Left cardiac atrium (tissue), 4 donors: ENCODE data around the gene CHMP1A. TPM values are rescaled to one million over a fixed set of nuclear protein-coding genes. Genes with fewer than 3 reads are reported as not detected.
"Not testable (repeated sequence)": the region's sequence is repeated elsewhere in the genome, so short reads cannot be mapped to it uniquely, and the experiment has no call there.

Source experiments
- ATAC-seq, 2 donors: fragments of 200-7000 bp; cut with Tn5 transposase; one replicate each; pipeline ENCODE4 v1.9.1; 2020; ENCODE audit warnings: mild to moderate bottlenecking in 2 of 2, moderate library complexity in 2 of 2
- DNase-seq: peaks from one replicate; pipeline ENCODE4 v3.0.0-alpha.2; 2020
- intact Hi-C, 2 donors: fragments of 100-400 bp; cut with DNase I; formaldehyde crosslinking; loops; one replicate each; pipeline versions ENCODE4 v1.14.1 to v1.15.1; 2022 to 2023
- long read RNA-seq: library from polyadenylated mRNA; unstranded; transcript quantifications from one replicate; pipeline ENCODE4 v2.0.0, GENCODE V29; 2021
- total RNA-seq, 2 donors: library from RNA; stranded (reverse); fragmentation: NEBNext Ultra II Directional; extraction: Animal tissue kit (Norgen Biotek cat#: 25700); gene quantifications; one replicate each; pipeline ENCODE4 v1.2.1, GENCODE V29; 2021
- donor health status: DM: no; HTN: yes; CAD: no.
- donor health status: DM: no; HTN: yes; CAD: no; lungs with severe emphysema.
- donor health status: DM: yes; HTN: yes; CAD: no.
- donor health status: Dilated cardiomyopathy.

The CHMP1A gene
- total RNA-seq, result 10 to 100 TPM; 41.7 to 51.9 TPM
- long read RNA-seq, partial matches to known transcripts, result 6 of 164 reads
- long read RNA-seq, other reads (novel, unspliced or antisense), result 153 of 164 reads

GRCh38 chr16:89657442-89658220 lies at the start of gene CHMP1A, which contains the start of gene SPATA33:
Gene CHMP1A (minus strand): TSS chr16:89657708. CDS start chr16:89657588, 120 bp downstream.
Gene SPATA33 (plus strand): TSS chr16:89657836. CDS start chr16:89657912, 76 bp downstream.
- intact Hi-C loops, result no loop called here
- ATAC-seq (peak; percentile 98 to 99), DNase-seq (peak; percentile 91)

GRCh38 chr16:89706518-89707260 lies 49.2 kb upstream of the CHMP1A start:
- DNase-seq (no peak), ATAC-seq (no peak)
- intact Hi-C loops, result loop anchor here in 1 of 2 donors (10.0 kb wide), 1 partner anchor 88 kb away; no protein-coding TSS in a partner anchor

DNA sequence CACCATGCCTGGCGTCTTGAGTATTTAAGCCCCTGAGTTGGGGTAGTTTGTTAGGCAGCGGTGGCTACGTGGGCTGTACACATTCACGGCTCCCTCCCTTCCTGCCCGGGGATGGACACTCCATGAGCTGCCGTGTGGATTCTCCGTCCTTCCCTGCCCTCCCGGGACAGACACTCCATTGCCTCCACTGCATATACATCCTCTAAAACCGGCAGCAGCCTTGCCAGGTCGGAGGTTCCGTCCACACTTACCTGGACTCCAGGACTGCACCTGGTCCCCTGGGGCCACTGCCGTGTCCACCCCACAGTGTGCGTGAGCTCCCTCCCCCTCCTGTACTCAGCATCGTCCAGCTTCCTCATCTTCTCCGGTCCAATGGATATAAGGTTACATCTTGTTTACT lies 47.5 kb upstream of the CHMP1A start:
- ATAC-seq (no peak), DNase-seq (no peak)
- intact Hi-C loops, result loop anchor here in 1 of 2 donors (10.0 kb wide), 1 partner anchor 90 kb away; no protein-coding TSS in a partner anchor

- intact Hi-C loops, result loop anchor here (5.0 to 10.0 kb wide), 2 partner anchors 91 to 158 kb away; no protein-coding TSS in a partner anchor
- ATAC-seq (no peak), DNase-seq (no peak)
These were observed 46.8 kb upstream of the CHMP1A start for GRCh38 chr16:89704281-89704680.

DNA sequence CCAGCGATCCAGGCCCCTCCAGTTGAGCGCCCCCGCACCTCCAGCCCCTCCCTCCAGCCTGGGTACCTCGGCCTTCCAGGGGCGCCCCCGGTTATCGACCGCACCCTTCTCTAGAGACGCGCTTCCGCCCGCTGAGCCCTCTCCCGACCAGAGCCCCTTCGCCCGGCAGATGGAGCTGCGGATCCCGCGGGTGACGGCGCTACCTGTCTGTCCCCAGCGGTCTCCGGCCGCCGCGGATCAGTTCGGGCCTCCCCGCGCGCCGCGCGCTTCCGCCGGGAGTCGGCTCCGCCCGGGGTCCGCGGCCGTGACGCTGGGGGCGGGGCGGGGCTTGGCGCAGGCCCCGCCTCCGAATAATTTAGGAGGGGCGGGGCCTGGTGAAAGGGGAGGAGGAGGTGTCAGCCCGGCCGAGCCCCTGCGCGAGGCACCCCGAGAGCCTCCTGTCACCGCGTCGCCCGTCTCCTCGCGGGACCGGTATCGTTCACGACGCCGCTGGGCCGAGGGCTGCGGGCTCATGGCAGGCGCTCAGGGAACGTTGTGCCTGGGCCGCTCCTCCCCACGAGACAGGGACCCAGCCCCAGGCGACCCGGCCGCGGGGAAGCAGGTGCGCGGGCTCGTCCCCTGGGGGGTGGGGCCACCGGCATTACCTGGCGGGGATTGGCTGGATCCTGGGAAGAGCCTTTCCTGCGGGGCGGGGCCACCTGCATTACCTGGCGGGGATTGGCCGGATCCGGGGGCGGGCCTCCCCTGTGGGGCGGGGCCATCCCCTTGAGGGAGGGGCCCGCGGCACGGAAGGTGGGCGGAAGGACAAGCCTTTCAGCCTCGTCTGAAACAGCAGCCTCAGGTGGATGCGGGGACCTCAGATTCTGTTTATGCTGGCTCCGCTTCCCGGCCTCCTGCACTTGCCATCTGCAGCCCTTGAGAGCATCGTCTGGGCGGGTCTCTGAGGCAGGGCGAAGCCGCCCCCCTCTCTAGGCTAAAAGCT lies 44.2 kb upstream of the CHMP1A start, which contains the start of gene SPATA2L:
Gene SPATA2L, minus strand, starts transcription at position 281 of the 982 bp plus-strand sequence. CDS start 473 bp downstream, outside the sequence.
- intact Hi-C loops, result loop anchor here (5.0 to 10.0 kb wide), 2 partner anchors 93 to 161 kb away; no protein-coding TSS in a partner anchor
- peak; percentile 82 to 85 for ATAC-seq
- DNase-seq, result peak; percentile 89

DNA sequence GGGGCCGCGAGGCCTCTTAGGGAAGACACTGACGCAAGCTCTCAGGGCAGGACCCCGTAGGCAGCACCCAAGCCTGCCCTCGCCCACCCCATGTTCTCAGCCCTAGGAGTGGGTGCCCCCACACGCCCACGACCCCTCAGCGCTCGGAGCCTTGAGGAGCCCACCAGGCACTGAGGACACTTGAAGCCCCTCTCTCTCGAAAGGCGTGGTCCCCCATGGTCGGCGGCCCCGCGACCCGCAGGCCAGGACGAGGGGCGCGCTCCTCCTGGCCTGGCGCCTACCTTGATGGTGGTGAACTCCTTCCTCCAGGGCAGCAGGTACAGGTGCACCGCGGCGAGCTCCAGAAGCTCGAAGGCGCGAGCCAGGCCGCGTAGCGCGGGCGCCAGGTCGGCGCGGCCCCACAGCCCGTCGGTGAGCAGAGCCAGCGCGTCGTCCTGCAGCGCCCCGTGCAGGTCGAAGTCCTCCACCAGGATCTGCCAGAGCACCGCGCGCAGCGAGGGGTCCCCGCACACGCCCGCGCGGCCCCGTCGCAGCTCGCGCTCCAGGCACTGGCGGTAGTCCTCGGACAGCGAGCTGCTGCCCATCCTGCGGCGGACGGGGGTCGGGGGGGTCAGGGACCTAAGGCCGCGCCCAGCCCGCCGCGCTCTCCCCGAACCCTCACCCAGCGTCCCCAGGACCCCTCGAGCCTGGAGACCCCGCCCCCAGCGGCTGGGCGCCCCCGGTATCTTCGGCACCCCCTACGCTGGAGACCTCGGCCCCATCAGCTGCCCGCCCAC lies 43.3 kb upstream of the CHMP1A start:
- intact Hi-C loops, result loop anchor here (5.0 to 10.0 kb wide), 2 partner anchors 94 to 161 kb away; no protein-coding TSS in a partner anchor
- DNase-seq (peak; percentile 43), ATAC-seq (peak; percentile 16 to 20)

DNA sequence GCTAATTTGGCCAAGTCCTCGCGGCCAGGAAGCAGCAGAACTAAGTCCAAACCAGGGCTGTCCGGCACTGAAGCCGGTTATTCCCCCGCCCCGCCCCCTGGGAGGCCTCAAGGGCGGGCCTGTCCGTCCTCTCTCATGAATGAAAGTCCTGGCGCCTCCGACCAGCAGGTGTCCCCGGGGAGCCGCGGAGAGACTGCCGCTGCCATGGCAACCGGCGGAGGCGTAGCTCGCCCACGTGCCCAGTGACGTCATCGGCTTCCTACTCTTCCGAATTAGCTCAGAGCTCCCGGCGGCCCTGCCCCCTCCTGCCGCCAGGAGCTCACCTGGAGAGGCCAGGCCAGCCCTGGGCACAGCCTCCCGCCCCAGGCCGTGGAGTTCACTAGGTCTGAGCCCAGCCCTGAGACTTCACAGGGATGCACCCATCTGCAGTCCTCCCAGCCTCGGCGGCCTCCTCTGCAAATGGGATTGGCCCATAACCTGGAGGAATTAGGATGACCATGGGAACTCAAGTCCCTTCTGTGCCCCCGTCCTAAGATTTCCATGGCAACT lies 42.7 kb upstream of the CHMP1A start:
- intact Hi-C loops, result loop anchor here (5.0 to 10.0 kb wide), 2 partner anchors 95 to 162 kb away; no protein-coding TSS in a partner anchor
- ATAC-seq, result peak; percentile 70 to 74

GRCh38 chr16:89699629-89700099 lies 42.2 kb upstream of the CHMP1A start:
- intact Hi-C loops, result loop anchor here (5.0 to 10.0 kb wide), 2 partner anchors 95 to 163 kb away; no protein-coding TSS in a partner anchor
- ATAC-seq, DNase-seq: not testable (repeated sequence)

More for the DNA sequence above, 42.7 kb upstream of the CHMP1A start:
- peak; percentile 99 for DNase-seq

GRCh38 chr16:89698717-89699116 lies 41.2 kb upstream of the CHMP1A start:
- intact Hi-C loops, result not testable (repeated sequence)
- DNase-seq, result peak; percentile 11

DNA sequence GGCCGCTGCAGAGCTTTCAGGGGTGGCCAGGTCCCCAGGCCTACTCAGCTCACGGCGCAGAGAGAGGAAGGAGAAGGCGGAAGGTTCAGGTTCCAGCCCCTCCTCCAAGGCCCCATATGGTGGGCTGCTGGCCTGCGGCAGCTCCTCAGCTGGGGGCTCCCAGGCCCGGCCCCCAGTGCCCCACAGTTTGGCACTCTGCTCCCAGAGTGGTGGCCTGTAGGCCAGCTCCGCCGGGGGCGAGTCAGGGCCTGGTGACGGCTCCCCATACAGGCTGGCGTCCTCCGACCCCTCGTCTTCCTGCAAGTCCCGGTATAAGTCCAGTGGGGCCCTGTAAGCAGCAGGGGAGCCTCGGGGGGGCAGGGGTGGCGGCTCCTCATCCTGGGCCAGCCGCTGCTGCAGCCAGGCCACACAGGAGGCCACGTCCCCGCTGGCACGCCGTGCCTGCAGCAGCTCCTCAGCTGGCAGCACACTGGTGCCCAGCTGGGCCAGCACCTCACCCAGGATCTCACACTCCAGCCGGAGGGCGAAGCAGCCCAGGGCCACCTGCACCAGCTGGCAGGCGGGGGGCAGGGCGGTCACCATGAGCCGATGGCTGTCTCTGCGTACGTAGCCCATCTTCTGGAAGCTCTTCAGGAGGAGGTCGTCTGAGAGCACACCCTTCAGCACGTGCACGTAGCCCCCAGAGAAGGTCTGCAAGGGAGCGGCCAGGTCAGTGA lies 40.3 kb upstream of the CHMP1A start:
- DNase-seq, result peak; percentile 23
- intact Hi-C loops, result no loop called here
- no peak for ATAC-seq

More at GRCh38 chr16:89698717-89699116, 41.2 kb upstream of the CHMP1A start:
- ATAC-seq, result not testable (repeated sequence)

GRCh38 chr16:89697161-89697615 lies 39.7 kb upstream of the CHMP1A start:
- intact Hi-C loops, result no loop called here
- DNase-seq (peak; percentile 44), ATAC-seq (no peak)

GRCh38 chr16:89696670-89697128 lies 39.2 kb upstream of the CHMP1A start:
- DNase-seq, result peak; percentile 22
- intact Hi-C loops, result no loop called here

GRCh38 chr16:89695875-89696669 lies 38.6 kb upstream of the CHMP1A start:
- peak; percentile 35 for DNase-seq
- ATAC-seq, result no peak
- intact Hi-C loops, result no loop called here

More at GRCh38 chr16:89696670-89697128, 39.2 kb upstream of the CHMP1A start:
- no peak for ATAC-seq

DNA sequence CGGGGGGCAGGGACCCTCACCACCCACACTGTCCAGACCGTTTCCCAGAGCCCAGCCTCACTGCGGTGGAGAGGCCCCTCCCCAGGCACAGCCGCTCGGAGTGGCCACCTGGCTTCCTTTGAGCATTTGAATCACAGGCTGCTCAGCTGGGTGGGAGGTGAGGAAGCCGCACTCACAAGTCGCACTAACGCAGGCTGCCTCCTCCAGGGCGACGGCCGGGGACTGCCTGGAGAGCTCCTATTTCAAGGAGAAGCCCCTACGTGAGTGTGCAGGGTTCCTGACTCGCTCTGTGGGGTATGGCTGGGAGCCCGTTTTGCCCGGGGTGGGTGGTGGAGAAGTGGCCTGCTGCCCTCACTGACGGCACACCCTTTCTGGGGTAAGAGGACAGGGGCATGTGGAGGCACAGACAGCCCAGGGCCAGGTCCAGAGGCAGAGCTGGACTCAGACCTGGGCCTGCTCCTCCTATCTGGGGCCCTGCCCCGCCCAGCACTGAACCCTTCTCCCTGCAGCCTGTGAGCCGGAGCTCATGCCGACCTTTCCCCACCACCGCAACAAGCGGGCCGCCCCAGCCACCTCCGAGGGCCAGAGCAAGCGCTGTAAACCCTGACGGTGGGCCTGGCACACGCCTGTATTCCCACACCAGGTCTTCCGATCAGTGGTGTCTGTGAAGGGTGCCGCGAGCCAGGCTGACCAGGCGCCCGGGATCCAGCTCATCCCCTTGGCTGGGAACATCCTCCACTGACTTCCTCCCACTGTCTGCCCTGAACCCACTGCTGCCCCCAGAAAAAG lies 37.8 kb upstream of the CHMP1A start:
- ATAC-seq (no peak), DNase-seq (peak; percentile 22)
- intact Hi-C loops, result no loop called here
